ENCODE results near the gene CSKMT.
"Not testable (repeated sequence)": the region's sequence is repeated elsewhere in the genome, so short reads cannot be mapped to it uniquely, and the experiment has no call there.

Gene CSKMT

GRCh38 chr11:62656796-62657429 lies 8.2 kb upstream of the CSKMT start:
- no peak for DNase-seq (ENCODE audit: low read depth, low spot score)

GRCh38 chr11:62664405-62665074 lies 572 bp upstream of the CSKMT start:
- DNase-seq (ENCODE audit: low read depth, low spot score): no peak

- DNase-seq (ENCODE audit: low read depth, low spot score): peak; percentile 51
Measured at GRCh38 chr11:62665599-62666258, 617 bp downstream of the CSKMT start.

- no peak for DNase-seq (ENCODE audit: low read depth, low spot score)
Measured at GRCh38 chr11:62666259-62666926, 1.3 kb downstream of the CSKMT start.

GRCh38 chr11:62667460-62667859 lies 2.3 kb downstream of the CSKMT start:
- DNase-seq (ENCODE audit: low read depth, low spot score): no peak

- DNase-seq (ENCODE audit: low read depth, low spot score): no peak
Measured at GRCh38 chr11:62669420-62670161, 4.5 kb downstream of the CSKMT start.

- DNase-seq (ENCODE audit: low read depth, low spot score): no peak
Measured at GRCh38 chr11:62671236-62671607, 6.1 kb downstream of the CSKMT start.

- DNase-seq (ENCODE audit: low read depth, low spot score): peak; percentile 73
Measured at GRCh38 chr11:62671608-62672389, 6.7 kb downstream of the CSKMT start, which contains the start of the genes LBHD1 and UQCC3. Gene LBHD1, minus strand, starts transcription at chr11:62672267. Its CDS starts 2,236 bp downstream, at chr11:62670031. Gene UQCC3, plus strand, starts transcription at chr11:62671673. Its CDS starts 73 bp downstream, at chr11:62671746.

GRCh38 chr11:62673196-62673525 lies 8.0 kb downstream of the CSKMT start:
- DNase-seq (ENCODE audit: low read depth, low spot score): no peak

- DNase-seq (ENCODE audit: low read depth, low spot score): not testable (repeated sequence)
Measured at GRCh38 chr11:62675415-62675814, 10.3 kb downstream of the CSKMT start.

GRCh38 chr11:62676698-62677097 lies 11.6 kb downstream of the CSKMT start:
- DNase-seq (ENCODE audit: low read depth, low spot score): no peak

- no peak for DNase-seq (ENCODE audit: low read depth, low spot score)
Measured at GRCh38 chr11:62677156-62677555, 12.0 kb downstream of the CSKMT start.

- no peak for DNase-seq (ENCODE audit: low read depth, low spot score)
Measured at GRCh38 chr11:62677714-62678113, 12.6 kb downstream of the CSKMT start.

GRCh38 chr11:62678433-62678769 lies 13.3 kb downstream of the CSKMT start:
- DNase-seq (ENCODE audit: low read depth, low spot score): no peak

- peak; percentile 64 for DNase-seq (ENCODE audit: low read depth, low spot score)
Measured at GRCh38 chr11:62678770-62679696, 13.9 kb downstream of the CSKMT start, which contains the start of gene UBXN1. Gene UBXN1, minus strand, starts transcription at chr11:62679073. Its CDS starts 150 bp downstream, at chr11:62678923.

- DNase-seq (ENCODE audit: low read depth, low spot score): no peak
Measured at GRCh38 chr11:62680825-62681240, 15.7 kb downstream of the CSKMT start.

GRCh38 chr11:62682518-62682917 lies 17.4 kb downstream of the CSKMT start:
- DNase-seq (ENCODE audit: low read depth, low spot score): no peak

- no peak for DNase-seq (ENCODE audit: low read depth, low spot score)
Measured at GRCh38 chr11:62687508-62688396, 22.6 kb downstream of the CSKMT start.

GRCh38 chr11:62688491-62688890 lies 23.4 kb downstream of the CSKMT start:
- DNase-seq (ENCODE audit: low read depth, low spot score): no peak

All from activated naive CD8-positive, alpha-beta T cell treated with anti-CD3 and anti-CD28 coated beads, Interleukin-2, amount 50 U/mL, for 16 hours (primary cell).